ENCODE measurements around the gene NID2. TPM values are rescaled to one million over a fixed set of nuclear protein-coding genes. Genes with fewer than 3 reads are reported as not detected.

Gene NID2
- total and polyA plus RNA-seq, 4 donors: 2.3 to 23.3 (median 10.1) TPM

GRCh38 chr14:52089218-52089617 lies 20.4 kb upstream of the NID2 start:
- TF ChIP-seq, protein P1, sequence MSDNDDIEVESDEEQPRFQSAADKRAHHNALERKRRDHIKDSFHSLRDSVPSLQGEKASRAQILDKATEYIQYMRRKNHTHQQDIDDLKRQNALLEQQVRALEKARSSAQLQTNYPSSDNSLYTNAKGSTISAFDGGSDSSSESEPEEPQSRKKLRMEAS (IDR thresholded peaks at IDR 0.05): no peak
- no peak for TF ChIP-seq FOXA2 (IDR thresholded peaks at IDR 0.05)
- TF ChIP-seq, protein P2, sequence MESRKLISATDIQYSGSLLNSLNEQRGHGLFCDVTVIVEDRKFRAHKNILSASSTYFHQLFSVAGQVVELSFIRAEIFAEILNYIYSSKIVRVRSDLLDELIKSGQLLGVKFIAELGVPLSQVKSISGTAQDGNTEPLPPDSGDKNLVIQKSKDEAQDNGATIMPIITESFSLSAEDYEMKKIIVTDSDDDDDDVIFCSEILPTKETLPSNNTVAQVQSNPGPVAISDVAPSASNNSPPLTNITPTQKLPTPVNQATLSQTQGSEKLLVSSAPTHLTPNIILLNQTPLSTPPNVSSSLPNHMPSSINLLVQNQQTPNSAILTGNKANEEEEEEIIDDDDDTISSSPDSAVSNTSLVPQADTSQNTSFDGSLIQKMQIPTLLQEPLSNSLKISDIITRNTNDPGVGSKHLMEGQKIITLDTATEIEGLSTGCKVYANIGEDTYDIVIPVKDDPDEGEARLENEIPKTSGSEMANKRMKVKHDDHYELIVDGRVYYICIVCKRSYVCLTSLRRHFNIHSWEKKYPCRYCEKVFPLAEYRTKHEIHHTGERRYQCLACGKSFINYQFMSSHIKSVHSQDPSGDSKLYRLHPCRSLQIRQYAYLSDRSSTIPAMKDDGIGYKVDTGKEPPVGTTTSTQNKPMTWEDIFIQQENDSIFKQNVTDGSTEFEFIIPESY (IDR thresholded peaks at IDR 0.05): no peak
- TF ChIP-seq, protein P3, sequence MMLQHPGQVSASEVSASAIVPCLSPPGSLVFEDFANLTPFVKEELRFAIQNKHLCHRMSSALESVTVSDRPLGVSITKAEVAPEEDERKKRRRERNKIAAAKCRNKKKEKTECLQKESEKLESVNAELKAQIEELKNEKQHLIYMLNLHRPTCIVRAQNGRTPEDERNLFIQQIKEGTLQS (IDR thresholded peaks at IDR 0.05): no peak
- no peak for TF ChIP-seq EGR1 (IDR thresholded peaks at IDR 0.05; ENCODE audit: low read depth in 2 of 2)
- no peak for TF ChIP-seq TAF1 (conservative IDR thresholded peaks at IDR 0.05)
- TF ChIP-seq GABPA (IDR thresholded peaks at IDR 0.05 in 1 of 2, conservative IDR thresholded peaks at IDR 0.05 in 1 of 2): no peak
- H3K4me3 ChIP-seq (ENCODE audit: low read depth in 1 of 3, low read length in 3 of 3): no peak overlapping the region
- H3K27ac ChIP-seq (ENCODE audit: low read depth in 1 of 2, low read length in 2 of 2): no peak overlapping the region
- H3K4me1 ChIP-seq (ENCODE audit: control insufficient read depth in 4 of 4, insufficient read depth in 4 of 4, low read length in 3 of 4): no peaks in the 10 kb centered on the region
- peaks cover 0 to 6% (median 1%) of the 10 kb centered on the region in 4 donors for H3K27me3 ChIP-seq (ENCODE audit: control insufficient read depth in 4 of 4, insufficient read depth in 4 of 4, low read length in 3 of 4)
- peaks cover 0 to 5% (median 4%) of the 10 kb centered on the region in 4 donors for H3K9me3 ChIP-seq (ENCODE audit: control insufficient read depth in 4 of 4, low read length in 3 of 4)
- no peaks in the 10 kb centered on the region for H3K36me3 ChIP-seq (ENCODE audit: control insufficient read depth in 4 of 4, insufficient read depth in 3 of 4, low read depth in 1 of 4, low read length in 3 of 4)
- H3K9ac ChIP-seq (ENCODE audit: low read depth in 1 of 2, low read length in 2 of 2): no peak overlapping the region
- DNase-seq (ENCODE audit: low spot score): no peak
- 89% methylated on average over 1 of the region's 1 CpG for WGBS

DNA sequence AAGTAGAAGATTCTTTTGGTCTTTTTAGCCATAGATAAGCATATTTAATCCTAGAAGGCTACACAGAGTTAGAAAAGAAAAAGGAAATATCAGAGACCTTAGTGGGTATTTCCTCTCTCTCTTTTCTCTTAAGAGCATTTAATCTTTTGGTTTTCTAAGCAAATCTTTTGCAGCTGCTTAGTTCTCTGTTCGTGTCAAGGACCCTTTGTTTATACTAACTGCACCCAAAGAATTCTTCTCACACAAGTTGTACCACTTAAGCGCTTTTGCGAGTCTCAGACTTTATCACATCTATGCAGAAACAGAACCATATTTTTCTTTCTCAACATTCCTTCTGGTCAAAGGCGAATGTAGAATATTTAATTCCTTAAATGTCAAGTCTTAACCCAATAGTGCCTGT lies 17.9 kb upstream of the NID2 start:
- H3K36me3 ChIP-seq (ENCODE audit: control insufficient read depth in 4 of 4, insufficient read depth in 3 of 4, low read depth in 1 of 4, low read length in 3 of 4): no peaks in the 10 kb centered on the region
- 51% methylated on average over 4 of the region's 4 CpGs for WGBS
- no peak overlapping the region for H3K27ac ChIP-seq (ENCODE audit: low read depth in 1 of 2, low read length in 2 of 2)
- peaks cover 0 to 8% (median 4%) of the 10 kb centered on the region in 4 donors for H3K9me3 ChIP-seq (ENCODE audit: control insufficient read depth in 4 of 4, low read length in 3 of 4)
- peaks cover 0 to 6% (median 1%) of the 10 kb centered on the region in 4 donors for H3K27me3 ChIP-seq (ENCODE audit: control insufficient read depth in 4 of 4, insufficient read depth in 4 of 4, low read length in 3 of 4)
- no peaks in the 10 kb centered on the region for H3K4me1 ChIP-seq (ENCODE audit: control insufficient read depth in 4 of 4, insufficient read depth in 4 of 4, low read length in 3 of 4)
- DNase-seq (ENCODE audit: low spot score): no peak
- H3K4me3 ChIP-seq (ENCODE audit: low read depth in 1 of 3, low read length in 3 of 3): no peak overlapping the region
- TF ChIP-seq RXRA (IDR thresholded peaks at IDR 0.05) (peak in 1 of 2 donors; percentile 26), SP1 (IDR thresholded peaks at IDR 0.05) (peak; percentile 15), NR2F2 (IDR thresholded peaks at IDR 0.05) (peak; percentile 64), RAD21 (IDR thresholded peaks at IDR 0.05) (no peak)
- TF ChIP-seq, protein P1 (IDR thresholded peaks at IDR 0.05): no peak
- H3K9ac ChIP-seq (ENCODE audit: low read depth in 1 of 2, low read length in 2 of 2): no peak overlapping the region

DNA sequence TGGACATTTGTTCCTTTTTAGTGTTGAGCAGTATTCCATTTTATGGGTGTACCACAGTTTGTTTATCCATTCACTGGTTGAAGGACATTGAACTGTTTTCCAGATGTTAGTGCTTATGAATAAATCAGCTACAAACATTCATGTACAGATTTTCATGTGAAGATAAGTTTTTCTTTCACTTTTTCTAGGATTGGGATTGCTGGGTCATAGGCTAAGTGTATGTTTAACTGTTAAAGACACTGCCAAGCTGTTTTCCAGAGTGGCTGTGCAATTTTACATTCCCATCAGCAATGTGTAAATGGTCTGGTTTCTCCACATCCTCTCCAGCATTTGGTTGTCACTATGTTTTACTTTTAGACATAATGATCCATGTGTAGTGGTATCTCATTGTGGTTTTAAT lies 14.0 kb upstream of the NID2 start:
- DNase-seq (ENCODE audit: low spot score): no peak
- Histone ChIP-seq H3K27ac (ENCODE audit: low read depth in 1 of 2, low read length in 2 of 2) (no peak overlapping the region), H3K4me1 (ENCODE audit: control insufficient read depth in 4 of 4, insufficient read depth in 4 of 4, low read length in 3 of 4) (no peaks in the 10 kb centered on the region), H3K36me3 (ENCODE audit: control insufficient read depth in 4 of 4, insufficient read depth in 3 of 4, low read depth in 1 of 4, low read length in 3 of 4) (no peaks in the 10 kb centered on the region), H3K4me3 (ENCODE audit: low read depth in 1 of 3, low read length in 3 of 3) (no peak overlapping the region), H3K9me3 (ENCODE audit: control insufficient read depth in 4 of 4, low read length in 3 of 4) (peaks cover 0 to 5% (median 4%) of the 10 kb centered on the region in 4 donors), H3K27me3 (ENCODE audit: control insufficient read depth in 4 of 4, insufficient read depth in 4 of 4, low read length in 3 of 4) (peaks cover 0 to 3% (median 0%) of the 10 kb centered on the region in 4 donors), H3K9ac (ENCODE audit: low read depth in 1 of 2, low read length in 2 of 2) (peak overlapping the region in 1 of 2 donors; percentile 37)
- TF ChIP-seq HNF4G (IDR thresholded peaks at IDR 0.05) (no peak), HNF4A (conservative IDR thresholded peaks at IDR 0.05) (no peak), NR2F2 (IDR thresholded peaks at IDR 0.05) (no peak)
- TF ChIP-seq, protein P4, sequence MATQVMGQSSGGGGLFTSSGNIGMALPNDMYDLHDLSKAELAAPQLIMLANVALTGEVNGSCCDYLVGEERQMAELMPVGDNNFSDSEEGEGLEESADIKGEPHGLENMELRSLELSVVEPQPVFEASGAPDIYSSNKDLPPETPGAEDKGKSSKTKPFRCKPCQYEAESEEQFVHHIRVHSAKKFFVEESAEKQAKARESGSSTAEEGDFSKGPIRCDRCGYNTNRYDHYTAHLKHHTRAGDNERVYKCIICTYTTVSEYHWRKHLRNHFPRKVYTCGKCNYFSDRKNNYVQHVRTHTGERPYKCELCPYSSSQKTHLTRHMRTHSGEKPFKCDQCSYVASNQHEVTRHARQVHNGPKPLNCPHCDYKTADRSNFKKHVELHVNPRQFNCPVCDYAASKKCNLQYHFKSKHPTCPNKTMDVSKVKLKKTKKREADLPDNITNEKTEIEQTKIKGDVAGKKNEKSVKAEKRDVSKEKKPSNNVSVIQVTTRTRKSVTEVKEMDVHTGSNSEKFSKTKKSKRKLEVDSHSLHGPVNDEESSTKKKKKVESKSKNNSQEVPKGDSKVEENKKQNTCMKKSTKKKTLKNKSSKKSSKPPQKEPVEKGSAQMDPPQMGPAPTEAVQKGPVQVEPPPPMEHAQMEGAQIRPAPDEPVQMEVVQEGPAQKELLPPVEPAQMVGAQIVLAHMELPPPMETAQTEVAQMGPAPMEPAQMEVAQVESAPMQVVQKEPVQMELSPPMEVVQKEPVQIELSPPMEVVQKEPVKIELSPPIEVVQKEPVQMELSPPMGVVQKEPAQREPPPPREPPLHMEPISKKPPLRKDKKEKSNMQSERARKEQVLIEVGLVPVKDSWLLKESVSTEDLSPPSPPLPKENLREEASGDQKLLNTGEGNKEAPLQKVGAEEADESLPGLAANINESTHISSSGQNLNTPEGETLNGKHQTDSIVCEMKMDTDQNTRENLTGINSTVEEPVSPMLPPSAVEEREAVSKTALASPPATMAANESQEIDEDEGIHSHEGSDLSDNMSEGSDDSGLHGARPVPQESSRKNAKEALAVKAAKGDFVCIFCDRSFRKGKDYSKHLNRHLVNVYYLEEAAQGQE (IDR thresholded peaks at IDR 0.05): no peak
- TF ChIP-seq, protein P5, sequence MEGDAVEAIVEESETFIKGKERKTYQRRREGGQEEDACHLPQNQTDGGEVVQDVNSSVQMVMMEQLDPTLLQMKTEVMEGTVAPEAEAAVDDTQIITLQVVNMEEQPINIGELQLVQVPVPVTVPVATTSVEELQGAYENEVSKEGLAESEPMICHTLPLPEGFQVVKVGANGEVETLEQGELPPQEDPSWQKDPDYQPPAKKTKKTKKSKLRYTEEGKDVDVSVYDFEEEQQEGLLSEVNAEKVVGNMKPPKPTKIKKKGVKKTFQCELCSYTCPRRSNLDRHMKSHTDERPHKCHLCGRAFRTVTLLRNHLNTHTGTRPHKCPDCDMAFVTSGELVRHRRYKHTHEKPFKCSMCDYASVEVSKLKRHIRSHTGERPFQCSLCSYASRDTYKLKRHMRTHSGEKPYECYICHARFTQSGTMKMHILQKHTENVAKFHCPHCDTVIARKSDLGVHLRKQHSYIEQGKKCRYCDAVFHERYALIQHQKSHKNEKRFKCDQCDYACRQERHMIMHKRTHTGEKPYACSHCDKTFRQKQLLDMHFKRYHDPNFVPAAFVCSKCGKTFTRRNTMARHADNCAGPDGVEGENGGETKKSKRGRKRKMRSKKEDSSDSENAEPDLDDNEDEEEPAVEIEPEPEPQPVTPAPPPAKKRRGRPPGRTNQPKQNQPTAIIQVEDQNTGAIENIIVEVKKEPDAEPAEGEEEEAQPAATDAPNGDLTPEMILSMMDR (IDR thresholded peaks at IDR 0.05; ENCODE audit: low read depth, low read length, missing input control): no peak

Measured in liver (tissue), 9 donors.